EH (cell line): ENCODE data around the gene TMOD1.

Experiments
- DNase-seq: peaks from one replicate; pipeline ENCODE4 v3.0.0-alpha.2; 2015; ENCODE audit warnings: low read depth

The TMOD1 gene

DNA sequence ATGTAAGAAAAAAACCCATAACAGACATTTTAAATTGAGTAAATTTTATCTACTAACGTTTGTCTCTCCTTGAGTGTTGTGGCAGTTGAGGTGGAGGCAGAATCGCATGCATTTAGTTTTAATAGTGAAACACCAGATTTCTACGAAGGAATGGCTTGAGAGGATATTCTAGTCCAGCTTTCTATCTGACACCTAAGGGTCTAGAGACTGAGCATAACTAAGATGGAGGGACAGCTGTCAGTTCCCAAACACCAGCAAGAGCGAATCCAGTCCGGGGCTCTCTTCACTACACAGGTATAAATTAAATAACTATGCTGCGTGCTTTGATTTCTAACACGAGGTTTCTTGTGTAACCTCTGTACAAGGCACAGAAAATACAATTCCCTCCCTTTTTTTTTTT is 133.6 kb downstream of the TMOD1 start:
- no peak for DNase-seq

DNA sequence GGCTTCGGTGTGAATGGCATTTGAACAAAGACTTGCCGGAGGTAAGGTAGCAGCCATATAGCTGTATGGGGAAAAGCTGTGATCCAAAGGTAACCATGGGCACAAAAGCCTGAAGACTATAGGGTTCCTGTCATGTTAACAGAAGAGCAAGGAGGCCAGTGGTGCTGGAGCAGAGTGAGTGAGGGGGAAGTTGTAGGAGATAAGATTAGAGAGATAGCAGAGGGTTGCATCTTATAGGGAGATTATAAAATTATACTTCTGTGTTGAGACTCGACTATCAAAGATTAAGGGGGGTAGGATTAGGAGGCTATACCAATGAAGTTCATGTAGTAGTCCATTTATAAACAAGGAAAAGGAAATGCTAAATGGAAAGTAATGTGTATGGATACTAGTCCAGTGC is 135.4 kb downstream of the TMOD1 start:
- DNase-seq, result no peak

- no peak for DNase-seq
Measured at GRCh38 chr9:97638666-97639065, 137.2 kb downstream of the TMOD1 start.

DNA sequence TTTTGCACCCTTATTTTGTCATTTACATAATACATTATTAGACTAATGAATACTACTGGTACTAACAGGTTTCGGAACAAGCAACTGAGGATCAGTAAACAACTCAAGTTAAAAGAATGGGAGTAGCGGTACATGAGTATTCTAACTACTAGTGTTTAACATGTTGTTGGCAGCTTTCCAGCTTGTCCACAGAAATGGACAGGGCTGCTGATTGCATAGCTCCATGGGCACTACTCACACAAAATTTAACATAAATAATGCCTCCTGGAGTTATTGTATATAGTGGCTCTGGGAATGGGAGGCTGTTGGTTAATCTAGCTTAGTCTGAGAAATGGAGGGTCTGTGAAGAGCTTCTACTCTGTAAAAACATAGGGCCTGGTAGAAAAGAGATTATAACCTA is 138.9 kb downstream of the TMOD1 start:
- DNase-seq, result no peak

- DNase-seq, result no peak
Measured at GRCh38 chr9:97645720-97646119, 144.3 kb downstream of the TMOD1 start.

GRCh38 chr9:97647996-97648395 is 146.5 kb downstream of the TMOD1 start:
- no peak for DNase-seq
